Activated B cell treated with CpG ODN at 0.5 μM for 24 hours (primary cell): Measurements from ENCODE around the gene CCM2L. TPM values are rescaled to one million over a fixed set of nuclear protein-coding genes. Genes with fewer than 3 reads are reported as not detected.

Experiments
- ATAC-seq: fragments of 200-7000 bp; cut with Tn5 transposase; one replicate; pipeline ENCODE4 v1.10.0; 2021; ENCODE audit warnings: low read depth, mild to moderate bottlenecking, moderate library complexity
- CTCF ChIA-PET: fragments of 350-600 bp; sonication (Branson Sonifier 250); formaldehyde crosslinking; loops from one replicate; lab custom pipeline; 2021; ENCODE audit warnings: antibody characterized with exemption; lab: Charles Lee
- POLR2A ChIA-PET: fragments of 350-600 bp; sonication (Branson Sonifier 250); formaldehyde crosslinking; loops from one replicate; lab custom pipeline; 2021; ENCODE audit warnings: antibody characterized with exemption; lab: Charles Lee
- DNase-seq: peaks from one replicate; pipeline ENCODE4 v3.0.0; 2022
- H3K27ac Mint-ChIP-seq: one replicate; pipeline ENCODE4 v1.8.0; 2020; ENCODE audit warnings: mixed read lengths
- H3K27me3 Mint-ChIP-seq: one replicate; pipeline ENCODE4 v1.8.0; 2021; ENCODE audit warnings: mixed read lengths
- H3K36me3 Mint-ChIP-seq: one replicate; pipeline ENCODE4 v1.8.0; 2021; ENCODE audit warnings: low read depth, mixed read lengths
- H3K4me1 Mint-ChIP-seq: one replicate; pipeline ENCODE4 v1.8.0; 2021; ENCODE audit warnings: mixed read lengths
- H3K4me3 Mint-ChIP-seq: one replicate; pipeline ENCODE4 v1.8.0; 2020; ENCODE audit warnings: mild to moderate bottlenecking, mixed read lengths
- H3K9me3 Mint-ChIP-seq: one replicate; pipeline ENCODE4 v1.8.0; 2020; ENCODE audit warnings: mixed read lengths
- CTCF ChIP-seq: fragments of 200-600 bp; IDR thresholded peaks from one replicate; pipeline ENCODE4 v1.8.0; 2022; ENCODE audit warnings: antibody characterized with exemption, mild to moderate bottlenecking
- intact Hi-C: fragments of 100-400 bp; cut with micrococcal nuclease; formaldehyde crosslinking; loops from one replicate; pipeline ENCODE4 v1.15.1; 2024
- total RNA-seq: library from RNA; stranded (reverse); gene quantifications from 2 replicates; pipeline ENCODE4 v1.2.3, GENCODE V29; 2022

Gene CCM2L
- total RNA-seq, 1 donor from 2014 or later = 0.11 TPM

DNA sequence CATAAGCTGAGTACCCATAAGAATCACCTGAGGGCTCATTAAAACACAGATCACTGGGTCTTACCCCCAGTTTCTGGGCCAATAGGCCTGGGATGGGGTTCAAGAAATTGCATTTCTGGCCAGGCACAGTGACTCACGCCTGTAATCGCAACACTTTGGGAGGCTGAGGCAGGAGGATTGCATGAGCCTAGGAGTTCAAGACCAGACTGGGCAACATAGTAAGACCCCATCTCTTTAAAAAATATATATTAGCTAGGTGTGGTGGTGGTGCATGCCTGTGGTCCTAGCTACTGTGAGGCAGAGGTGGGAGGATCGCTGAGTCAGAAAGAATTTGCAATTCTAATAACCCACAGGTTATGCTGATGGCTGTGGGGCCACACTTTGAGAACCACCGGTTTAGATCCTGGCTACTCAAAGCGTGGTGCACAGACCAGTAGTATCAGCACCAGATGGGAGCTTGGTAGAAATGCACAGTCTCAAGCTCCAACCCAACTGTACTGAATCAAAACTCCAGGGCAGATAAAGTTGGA, 2.0 kb downstream of the CCM2L start:
- Mint-ChIP-seq H3K27me3 (peaks cover 38% of the 10 kb centered on the region), H3K4me1 (no peaks in the 10 kb centered on the region), H3K4me3 (no peak overlapping the region), H3K36me3 (no peaks in the 10 kb centered on the region), H3K9me3 (no peaks in the 10 kb centered on the region), H3K27ac (no peak overlapping the region)
- ChIA-PET POLR2A (interaction anchor here (0.5 kb wide), 1 partner anchor 41 kb away, joined by 3 read pairs; no protein-coding TSS in a partner anchor), CTCF (interaction anchor here (1.0 kb wide), 1 partner anchor 23 kb away, joined by 4 read pairs; no protein-coding TSS in a partner anchor)
- no peak for TF ChIP-seq CTCF
- intact Hi-C loops = no loop called here
- DNase-seq = no peak
- ATAC-seq = no peak

- Mint-ChIP-seq H3K27ac (no peak overlapping the region), H3K36me3 (no peaks in the 10 kb centered on the region), H3K27me3 (peaks cover 36% of the 10 kb centered on the region), H3K4me1 (peaks cover 8% of the 10 kb centered on the region), H3K4me3 (no peak overlapping the region), H3K9me3 (no peaks in the 10 kb centered on the region)
- ATAC-seq (no peak), DNase-seq (no peak)
- no peak for TF ChIP-seq CTCF
- POLR2A ChIA-PET = no interaction called here
- intact Hi-C loops = no loop called here
- CTCF ChIA-PET = no interaction called here
These were observed 3.1 kb downstream of the CCM2L start for GRCh38 chr20:32013326-32013725.

DNA sequence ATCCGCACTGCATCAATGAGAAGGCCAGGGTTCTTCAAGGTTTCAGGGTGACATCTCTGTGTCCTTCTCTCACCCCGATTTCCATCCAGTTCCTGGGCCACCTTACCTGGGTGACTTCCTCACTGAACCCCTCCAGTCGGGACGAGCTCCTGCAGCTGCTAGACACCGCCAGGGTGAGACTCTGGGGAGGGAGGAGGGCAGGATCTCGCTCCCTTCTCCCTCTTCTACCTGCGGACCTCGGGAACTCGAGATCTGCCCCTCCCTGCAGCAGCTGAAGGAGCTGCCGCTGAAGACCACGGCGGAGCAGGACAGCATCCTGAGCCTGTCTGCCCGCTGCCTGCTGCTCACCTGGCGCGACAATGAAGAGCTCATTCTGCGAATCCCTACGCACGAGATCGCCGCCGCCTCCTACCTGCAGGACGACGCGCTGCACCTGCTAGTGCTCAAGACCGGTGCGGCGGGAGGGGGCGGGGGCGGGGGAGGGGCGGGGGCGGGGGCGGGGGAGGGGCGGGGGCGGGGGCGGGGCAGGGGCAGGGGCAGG, 7.5 kb downstream of the CCM2L start:
- no peaks in the 10 kb centered on the region for H3K9me3 Mint-ChIP-seq
- H3K36me3 Mint-ChIP-seq = no peaks in the 10 kb centered on the region
- peak overlapping the region; percentile 85 for H3K4me3 Mint-ChIP-seq
- DNase-seq (peak; percentile 31), ATAC-seq (peak; percentile 68)
- no peak overlapping the region for H3K27ac Mint-ChIP-seq
- H3K27me3 Mint-ChIP-seq = peaks cover 52% of the 10 kb centered on the region
- CTCF ChIA-PET = interaction anchor here (1.3 to 2.0 kb wide), 3 partner anchors 14 to 165 kb away, joined by 7 to 13 read pairs (median 9); no protein-coding TSS in a partner anchor
- intact Hi-C loops = loop anchor here (1.0 to 2.0 kb wide), 2 partner anchors 14 to 157 kb away; no protein-coding TSS in a partner anchor
- TF ChIP-seq CTCF = no peak
- POLR2A ChIA-PET = interaction anchor here (0.9 kb wide), 1 partner anchor 34 kb away, joined by 3 read pairs; the partner anchor contains the start of gene HCK
- H3K4me1 Mint-ChIP-seq = peaks cover 23% of the 10 kb centered on the region

- CTCF ChIA-PET = interaction anchor here (1.3 to 2.0 kb wide), 4 partner anchors 13 to 166 kb away, joined by 6 to 13 read pairs (median 8); no protein-coding TSS in a partner anchor
- H3K27ac Mint-ChIP-seq = no peak overlapping the region
- peak; percentile 55 for DNase-seq
- H3K4me1 Mint-ChIP-seq = peaks cover 23% of the 10 kb centered on the region
- intact Hi-C loops = loop anchor here (1.0 kb wide), 1 partner anchor 13 kb away; no protein-coding TSS in a partner anchor
- H3K9me3 Mint-ChIP-seq = no peaks in the 10 kb centered on the region
- H3K36me3 Mint-ChIP-seq = no peaks in the 10 kb centered on the region
- no peak for TF ChIP-seq CTCF
- POLR2A ChIA-PET = interaction anchor here (0.9 kb wide), 1 partner anchor 34 kb away, joined by 3 read pairs; the partner anchor contains the start of gene HCK
- peak overlapping the region; percentile 85 for H3K4me3 Mint-ChIP-seq
- peaks cover 56% of the 10 kb centered on the region for H3K27me3 Mint-ChIP-seq
- ATAC-seq = peak; percentile 71
These were observed 8.3 kb downstream of the CCM2L start for GRCh38 chr20:32018269-32019155.
